Endothelial cell of umbilical vein (primary cell): ENCODE data around the gene TNP1. TPM values are rescaled to one million over a fixed set of nuclear protein-coding genes. Genes with fewer than 3 reads are reported as not detected.

ENCODE experiments used
- BruUV-seq: library from RNA; stranded (reverse); fragments of 400-500 nt; replicated peaks from 2 replicates; lab custom pipeline; 2021; lab: Mats Ljungman, UMichigan
- CTCF ChIA-PET: fragments of 300-600, 350-600 bp; sonication (Branson Sonifier 250); formaldehyde crosslinking; loops from one replicate; lab custom pipeline; 2021; ENCODE audit warnings: antibody characterized with exemption, inconsistent platforms; lab: Charles Lee
- POLR2A ChIA-PET: fragments of 300-600, 350-600 bp; sonication (Branson Sonifier 250); formaldehyde crosslinking; loops from one replicate; lab custom pipeline; 2021; ENCODE audit warnings: antibody characterized with exemption, inconsistent platforms; lab: Charles Lee
- DNase-seq: peaks from one replicate; pipeline ENCODE4 v3.0.0-alpha.2; 2011; ENCODE audit warnings: low read depth, low spot score
- FAIRE-seq: peaks from 2 replicates; lab custom pipeline; 2011; peaks lifted over from hg19 to GRCh38; lab: Jason Lieb, UNC
- H2AFZ ChIP-seq: 2 replicates; pipeline ENCODE4 v1.6.0; 2012; ENCODE audit warnings: low read depth, low read length, control low read depth, inconsistent platforms
- H3K27ac ChIP-seq: 2 replicates; pipeline ENCODE4 v1.5.1; 2011; ENCODE audit warnings: low read depth, mild to moderate bottlenecking, control low read depth, low read length, moderate library complexity; ENCODE audit not compliant: insufficient read depth
- H3K27me3 ChIP-seq, 2 experiments: 2 replicates each; pipeline versions ENCODE4 v1.6.0 to v1.6.1; 2011; ENCODE audit warnings: low read length in 2 of 2, mixed read lengths in 1 of 2; ENCODE audit not compliant: control insufficient read depth in 2 of 2, insufficient read depth in 2 of 2
- H3K36me3 ChIP-seq, 2 experiments: 2 replicates in 1 of 2; 3 replicates in 1 of 2; pipeline ENCODE4 v1.5.1; 2011; ENCODE audit warnings: low read length in 2 of 2, mild to moderate bottlenecking in 1 of 2, moderate library complexity in 1 of 2; ENCODE audit not compliant: control insufficient read depth in 2 of 2, insufficient read depth in 2 of 2; ENCODE audit errors: extremely low read depth in 1 of 2
- H3K4me1 ChIP-seq: 3 replicates; pipeline ENCODE4 v1.5.1; 2011; ENCODE audit warnings: mild to moderate bottlenecking, low read length; ENCODE audit not compliant: control insufficient read depth, insufficient read depth; ENCODE audit errors: extremely low read depth
- H3K4me2 ChIP-seq: 2 replicates; pipeline ENCODE4 v1.6.1; 2011; ENCODE audit warnings: low read length, control low read depth, mixed read lengths; ENCODE audit not compliant: insufficient read depth
- H3K4me3 ChIP-seq, 3 experiments: fragments of 200-600 bp in 1 of 3; sonication (generic), shearing (Covaris generic) in 1 of 3; replicated peaks in 1 of 3; 2 replicates each; pipeline ENCODE4 v1.5.1; 2011 to 2016; ENCODE audit warnings: control low read depth in 3 of 3, low read length in 3 of 3, mild to moderate bottlenecking in 2 of 3, inconsistent platforms in 1 of 3, low read depth in 1 of 3, moderate library complexity in 1 of 3; ENCODE audit not compliant: insufficient read depth in 1 of 3
- H3K79me2 ChIP-seq: 2 replicates; pipeline ENCODE4 v1.6.0; 2012; ENCODE audit warnings: low read length, inconsistent platforms; ENCODE audit not compliant: control insufficient read depth, insufficient read depth
- H3K9ac ChIP-seq: replicated peaks from 2 replicates; pipeline ENCODE3; 2011; ENCODE audit warnings: low read length, control low read depth; ENCODE audit not compliant: insufficient read depth; ENCODE audit errors: extremely low read depth
- H3K9me1 ChIP-seq: replicated peaks from 3 replicates; pipeline ENCODE4 v1.6.0; 2011; ENCODE audit warnings: mild to moderate bottlenecking, low read length; ENCODE audit not compliant: control insufficient read depth, insufficient read depth; ENCODE audit errors: extremely low read depth
- H3K9me3 ChIP-seq: replicated peaks from 2 replicates; pipeline ENCODE4 v1.5.1; 2012; ENCODE audit warnings: low read length, inconsistent platforms; ENCODE audit not compliant: control insufficient read depth, insufficient read depth
- H4K20me1 ChIP-seq: replicated peaks from 2 replicates; pipeline ENCODE3; 2011; ENCODE audit warnings: mild to moderate bottlenecking, low read length; ENCODE audit not compliant: control insufficient read depth, insufficient read depth; ENCODE audit errors: extremely low read depth
- CTCF ChIP-seq, 2 donors: IDR thresholded peaks; 1 replicate in 1 of 2; 2 replicates in 1 of 2; pipeline ENCODE4 v1.5.1; 2011; ENCODE audit warnings: low read length in 2 of 2, mild to moderate bottlenecking in 2 of 2, moderate library complexity in 2 of 2, control low read depth in 1 of 2, inconsistent platforms in 1 of 2, low read depth in 1 of 2; ENCODE audit not compliant: insufficient read depth in 1 of 2; ENCODE audit errors: extremely low read depth in 1 of 2
- EZH2 ChIP-seq: IDR thresholded peaks from 2 replicates; pipeline ENCODE4 v1.6.1; 2012; ENCODE audit warnings: borderline replicate concordance, low read depth, mild to moderate bottlenecking, moderate library complexity, low read length, inconsistent platforms; ENCODE audit not compliant: severe bottlenecking
- FOS ChIP-seq: IDR thresholded peaks from 2 replicates; pipeline ENCODE4 v1.6.1; 2011; ENCODE audit warnings: mild to moderate bottlenecking, low read length, moderate library complexity, borderline replicate concordance; ENCODE audit not compliant: insufficient read depth
- GATA2 ChIP-seq: IDR thresholded peaks from 2 replicates; pipeline ENCODE4 v1.7.0; 2011; ENCODE audit warnings: low read depth, mild to moderate bottlenecking, moderate library complexity, mixed read lengths, low read length; ENCODE audit not compliant: insufficient read length, insufficient read depth
- JUN ChIP-seq: IDR thresholded peaks from 2 replicates; pipeline ENCODE4 v1.6.1; 2011; ENCODE audit warnings: borderline replicate concordance, low read depth; ENCODE audit not compliant: insufficient read length, insufficient read depth
- MAX ChIP-seq: IDR thresholded peaks from 2 replicates; pipeline ENCODE4 v1.6.1; 2011; ENCODE audit not compliant: insufficient read depth, insufficient read length
- MYC ChIP-seq: IDR thresholded peaks from one replicate; pipeline ENCODE4 v1.6.1; 2011; ENCODE audit warnings: mild to moderate bottlenecking, low read depth, low read length
- POLR2A ChIP-seq: IDR thresholded peaks from 2 replicates; pipeline ENCODE4 v1.6.1; 2012; ENCODE audit warnings: low read depth, mild to moderate bottlenecking, control low read depth, low read length
- POLR2AphosphoS5 ChIP-seq: IDR thresholded peaks from 2 replicates; pipeline ENCODE4 v1.6.1; 2012; ENCODE audit warnings: low read depth, mild to moderate bottlenecking, control low read depth, low read length, moderate library complexity; ENCODE audit not compliant: insufficient read depth
- dilution Hi-C: fragments of 300-500 bp; cut with MboI; formaldehyde crosslinking; loops from one replicate; pipeline ENCODE4 v1.15.0; 2019; ENCODE audit warnings: low sequenced_read_pairs; ENCODE audit not compliant: extremely low pct_ligation_motif_present
- intact Hi-C: fragments of 100-400 bp; cut with micrococcal nuclease; formaldehyde crosslinking; loops from one replicate; pipeline ENCODE4 v1.10.0; 2022
- polyA plus RNA-seq, 4 experiments: library from polyadenylated mRNA; depleted of rRNA in 3 of 4; stranded (reverse) in 3 of 4; unstranded in 1 of 4; fragments of >200 nt; gene quantifications; 2 replicates each; pipeline versions ENCODE4 v1.2.1 to v1.2.3, GENCODE V29; 2011 to 2012; ENCODE audit warnings: missing spikeins in 1 of 4
- total RNA-seq: library from RNA; stranded (reverse); gene quantifications from 2 replicates; pipeline ENCODE4 v1.2.3, GENCODE V29; 2021

The TNP1 gene
- total and polyA plus RNA-seq, 2 donors (not counting 3 experiments of a cell fraction or from before 2014, with no cell fraction given), result not detected

GRCh38 chr2:216839688-216840087, 20.2 kb downstream of the TNP1 start:
- TF ChIP-seq CTCF (IDR thresholded peaks at IDR 0.05; ENCODE audit: extremely low read depth in 1 of 2, insufficient read depth in 1 of 2, low read depth in 1 of 2, low read length in 2 of 2) (no peak), MAX (no peak), EZH2 (no peak), POLR2A (no peak), POLR2AphosphoS5 (no peak), MYC (no peak), JUN (no peak), FOS (no peak), GATA2 (no peak)
- no TSS peak for BruUV-seq
- intact Hi-C loops (no loop called here), dilution Hi-C loops (no loop called here)
- ChIA-PET CTCF (no interaction called here), POLR2A (no interaction called here)
- Histone ChIP-seq H3K9ac (no peak overlapping the region), H3K27me3 (no peaks in the 10 kb centered on the region), H3K4me1 (no peaks in the 10 kb centered on the region), H3K4me2 (no peak overlapping the region), H2AFZ (no peak overlapping the region), H3K36me3 (no peaks in the 10 kb centered on the region), H4K20me1 (no peaks in the 10 kb centered on the region), H3K4me3 (no peak overlapping the region), H3K79me2 (no peaks in the 10 kb centered on the region), H3K9me1 (no peaks in the 10 kb centered on the region), H3K9me3 (no peaks in the 10 kb centered on the region), H3K27ac (no peak overlapping the region)
- DNase-seq (no peak), FAIRE-seq (no peak)
